ENCODE results near the gene ZNF593. TPM values are rescaled to one million over a fixed set of nuclear protein-coding genes. Genes with fewer than 3 reads are reported as not detected.
A peak's percentile ranks its signal among the peaks of the same experiment; 100 is the strongest.

The ZNF593 gene
- total and polyA plus RNA-seq, 9 of the 15 experiments (the other 6 are each of a cell fraction or from before 2014, with no cell fraction given), result 9.8 to 334 (median 48.2) TPM

- TF ChIP-seq CHD4 (IDR thresholded peaks at IDR 0.05; ENCODE audit: insufficient read depth, insufficient replicate concordance, low read depth, low read length, poor library complexity, severe bottlenecking) (peak; percentile 69), ELF2 (CRISPR knock-in tag; IDR thresholded peaks at IDR 0.05) (peak; percentile 98), MAFK (IDR thresholded peaks at IDR 0.05; ENCODE audit: low read length) (peak; percentile 19), POLR2B (IDR thresholded peaks at IDR 0.05; ENCODE audit: low read depth, partially characterized antibody) (peak; percentile 67), TOE1 (IDR thresholded peaks at IDR 0.05; ENCODE audit: borderline replicate concordance) (no peak; the same call in 1 of the 2 replicates), TOE1 (CRISPR knock-in tag; IDR thresholded peaks at IDR 0.05; ENCODE audit: borderline replicate concordance, low read depth) (0 out of 2 replicates have a peak, but pooled peaks have one; percentile 50), ILF3 (IDR thresholded peaks at IDR 0.05; ENCODE audit: borderline replicate concordance) (no peak), E2F4 (CRISPR knock-in tag; IDR thresholded peaks at IDR 0.05; ENCODE audit: low read depth) (peak; percentile 61; the same call in 1 of the 2 replicates), KDM2B (CRISPR knock-in tag; IDR thresholded peaks at IDR 0.05) (no peak), MIER1 (IDR thresholded peaks at IDR 0.05; ENCODE audit: low read depth) (no peak), ZNF146 (CRISPR knock-in tag; IDR thresholded peaks at IDR 0.05; ENCODE audit: unreplicated experiment) (peak; percentile 27), SMAD1 (IDR thresholded peaks at IDR 0.05; ENCODE audit: low read depth, low read length, partially characterized antibody) (peak; percentile 65), XRCC5 (IDR thresholded peaks at IDR 0.05; ENCODE audit: low read depth, low read length) (peak; percentile 95), GATAD2A (IDR thresholded peaks at IDR 0.05) (peak; percentile 96), UBTF (IDR thresholded peaks at IDR 0.05; ENCODE audit: borderline replicate concordance in 1 of 2, low read depth in 2 of 2, low read length in 2 of 2) (peak in 1 of 2 experiments; percentile 24; a peak in 1 of 4 replicates), CREB3 (tag; conservative IDR thresholded peaks at IDR 0.05; ENCODE audit: low read depth) (peak; percentile 70), ZNF77 (CRISPR knock-in tag; IDR thresholded peaks at IDR 0.05) (no peak), DDX20 (tag; IDR thresholded peaks at IDR 0.05; ENCODE audit: low read depth) (no peak)
These were observed at the start of gene ZNF593 (continued) for GRCh38 chr1:26169669-26170471.
